ENCODE data around the gene EPHA4. TPM values are rescaled to one million over a fixed set of nuclear protein-coding genes. Genes with fewer than 3 reads are reported as not detected.

Gene EPHA4
- total RNA-seq, 1 experiment from 2014 or later, result 18.0 TPM

DNA sequence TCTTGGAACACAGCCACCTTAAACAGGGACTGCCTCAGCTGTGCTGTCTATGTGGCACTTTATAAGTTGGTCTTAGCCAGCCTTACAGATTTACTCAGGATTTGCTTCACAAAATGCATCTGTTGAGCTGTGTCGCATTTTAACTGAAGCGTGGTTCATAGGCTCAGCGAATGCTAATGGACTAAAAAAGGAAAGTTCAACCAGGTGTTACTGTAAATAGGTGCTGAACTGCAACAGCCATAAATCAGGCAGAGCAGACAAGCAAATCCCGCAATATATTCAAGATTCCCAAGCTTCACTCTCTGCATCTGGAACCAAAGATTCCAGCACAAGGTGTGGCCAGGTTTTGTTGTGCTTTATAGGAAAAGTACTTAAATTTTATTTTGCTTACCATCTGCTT is 130.0 kb downstream of the EPHA4 start:
- DNase-seq (ENCODE audit: low read depth), result no peak

DNA sequence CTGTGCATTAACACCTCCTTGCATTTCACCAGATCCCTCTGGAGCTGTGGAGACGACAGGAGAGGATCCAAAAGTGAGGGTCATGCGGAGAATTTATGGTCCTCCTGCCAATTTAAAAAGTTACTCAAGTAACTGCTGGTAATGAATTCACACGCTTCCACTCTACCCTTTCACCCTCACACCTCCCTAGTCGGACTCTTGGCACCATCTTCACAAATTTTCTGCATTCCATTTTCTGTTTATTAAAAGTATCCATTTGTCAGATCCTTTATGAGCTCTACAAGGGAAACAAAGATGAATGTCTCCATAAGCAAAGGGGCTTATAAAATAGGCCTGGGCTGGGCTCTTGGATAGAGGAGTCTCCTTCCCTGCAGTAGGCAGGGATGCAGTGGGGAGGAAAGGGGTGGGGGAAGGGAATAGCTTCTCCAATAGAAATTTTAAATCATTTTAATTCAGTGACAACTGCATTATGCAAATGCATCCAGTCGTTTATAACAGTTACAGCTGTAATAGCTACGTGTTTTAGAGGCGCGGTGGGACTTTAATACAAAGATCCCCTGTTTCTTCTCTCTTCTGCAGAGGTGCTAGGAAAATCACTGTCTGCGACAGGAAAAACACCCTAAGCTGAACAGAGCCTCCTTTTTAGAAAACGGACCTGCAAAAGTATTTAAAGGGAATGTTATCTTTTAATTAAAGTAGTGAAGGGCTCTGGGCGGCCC is 132.2 kb downstream of the EPHA4 start:
- no peak for DNase-seq (ENCODE audit: low read depth)

- DNase-seq (ENCODE audit: low read depth), result no peak
These were observed 135.0 kb downstream of the EPHA4 start for GRCh38 chr2:221437056-221437455.

DNA sequence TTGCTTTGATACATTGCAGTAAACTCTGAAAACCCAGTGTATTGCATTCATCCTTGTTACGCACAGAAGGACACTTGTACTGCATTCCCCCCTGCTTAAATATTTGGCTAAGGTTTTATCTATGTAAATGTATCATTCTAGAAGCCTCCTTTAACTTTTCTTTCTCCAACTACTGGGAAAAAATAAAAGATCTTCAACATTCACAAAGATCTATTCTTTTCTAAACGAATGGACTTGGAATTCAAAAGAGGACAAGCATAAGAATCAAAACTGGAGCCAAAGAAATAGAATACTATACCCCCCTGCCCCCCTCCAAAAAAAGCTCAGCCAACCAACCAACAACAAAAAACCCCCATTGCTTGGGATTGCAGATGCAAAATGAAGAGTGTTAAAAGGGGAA is 136.9 kb downstream of the EPHA4 start:
- DNase-seq (ENCODE audit: low read depth), result no peak

- DNase-seq (ENCODE audit: low read depth), result no peak
These were observed 138.0 kb downstream of the EPHA4 start for GRCh38 chr2:221434142-221434541.

- no peak for DNase-seq (ENCODE audit: low read depth)
These were observed 140.6 kb downstream of the EPHA4 start for GRCh38 chr2:221431477-221431876.

GRCh38 chr2:221429741-221430491 is 142.2 kb downstream of the EPHA4 start:
- peak; percentile 54 for DNase-seq (ENCODE audit: low read depth)

DNA sequence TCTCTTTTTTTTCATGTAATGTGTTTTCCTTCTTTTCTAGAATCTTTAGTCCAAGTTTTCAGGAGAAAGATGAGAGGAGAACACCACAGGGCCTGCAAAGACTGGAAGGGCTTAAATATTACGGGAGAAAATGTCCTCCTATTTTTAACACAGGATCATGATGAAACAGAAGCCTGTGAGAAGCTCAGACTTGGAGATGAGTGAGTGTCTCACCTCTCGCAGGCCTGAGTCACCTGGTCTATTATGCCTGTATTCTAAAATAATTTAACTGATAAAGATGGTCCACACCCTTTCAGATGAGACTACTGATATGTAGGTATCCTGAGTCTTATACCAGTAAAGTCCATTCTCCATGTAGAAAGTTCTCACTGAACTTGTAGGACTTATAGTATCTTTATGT is 143.2 kb downstream of the EPHA4 start:
- no peak for DNase-seq (ENCODE audit: low read depth)

DNA sequence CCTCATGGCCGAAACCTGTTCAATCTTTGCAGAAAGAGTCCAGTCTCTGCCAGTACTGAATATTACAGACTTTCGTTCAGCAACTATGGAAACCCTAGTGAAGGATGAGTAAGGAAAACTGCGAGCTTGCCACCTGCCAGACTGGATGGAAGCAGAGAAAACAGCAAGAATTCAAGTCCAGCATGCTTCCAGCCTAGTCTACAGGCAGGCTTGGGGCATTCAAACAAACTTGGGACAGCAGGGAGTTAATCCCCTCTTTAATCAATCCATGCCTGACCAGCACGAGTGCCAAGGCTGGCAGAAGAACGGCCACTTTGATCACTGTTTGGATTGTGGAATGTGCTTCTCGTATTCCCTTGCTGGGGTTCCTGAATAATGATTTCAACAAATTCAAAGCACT is 145.2 kb downstream of the EPHA4 start:
- DNase-seq (ENCODE audit: low read depth), result no peak

GRCh38 chr2:221425891-221426290 is 146.2 kb downstream of the EPHA4 start:
- no peak for DNase-seq (ENCODE audit: low read depth)

DNA sequence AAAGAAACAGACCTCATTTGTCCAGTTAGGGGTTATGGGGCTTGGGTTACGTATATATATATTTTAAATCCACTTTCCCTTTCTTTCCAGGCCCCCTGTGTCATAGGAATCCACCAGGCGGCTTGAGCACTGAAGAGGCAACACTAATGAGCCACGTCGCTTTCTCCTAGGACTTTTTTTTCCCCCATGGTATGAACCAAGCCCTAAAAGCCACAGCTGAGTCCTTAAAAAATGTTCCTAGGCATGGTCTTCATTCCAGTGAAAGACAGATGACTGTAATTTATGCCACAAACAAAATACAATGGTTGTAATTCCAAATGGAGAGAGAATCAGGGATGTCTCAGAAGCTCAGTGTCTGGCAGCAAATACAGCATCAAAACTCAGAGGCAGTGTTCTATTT is 146.8 kb downstream of the EPHA4 start:
- no peak for DNase-seq (ENCODE audit: low read depth)

DNA sequence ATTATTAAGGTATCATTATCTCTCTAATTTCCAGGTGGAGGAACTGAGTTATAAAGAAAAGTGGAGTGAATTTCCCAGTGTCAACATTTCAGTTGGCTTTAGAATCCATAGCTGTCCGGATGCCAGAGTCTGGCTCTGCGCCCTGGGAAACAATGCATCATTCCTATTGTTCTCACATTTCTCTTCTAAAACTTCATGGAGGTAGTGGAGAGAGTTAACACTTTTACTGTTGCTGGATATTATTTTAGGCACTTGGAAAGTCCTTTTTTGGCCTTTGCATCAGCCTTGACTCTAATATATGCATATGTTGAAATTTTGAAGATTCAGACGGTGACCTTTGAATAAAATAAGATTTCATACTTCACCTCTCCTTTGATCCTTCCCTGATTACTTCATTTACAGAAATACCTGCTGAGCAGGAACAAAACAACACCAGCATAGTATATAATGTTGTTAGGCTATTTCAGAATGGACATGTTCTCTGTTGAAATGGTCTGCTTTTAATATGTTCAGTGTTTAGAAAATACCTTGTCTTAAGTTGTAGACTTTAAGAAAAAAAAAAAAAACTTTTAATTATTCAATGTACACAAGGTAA is 148.8 kb downstream of the EPHA4 start:
- peak; percentile 31 for DNase-seq (ENCODE audit: low read depth)

DNA sequence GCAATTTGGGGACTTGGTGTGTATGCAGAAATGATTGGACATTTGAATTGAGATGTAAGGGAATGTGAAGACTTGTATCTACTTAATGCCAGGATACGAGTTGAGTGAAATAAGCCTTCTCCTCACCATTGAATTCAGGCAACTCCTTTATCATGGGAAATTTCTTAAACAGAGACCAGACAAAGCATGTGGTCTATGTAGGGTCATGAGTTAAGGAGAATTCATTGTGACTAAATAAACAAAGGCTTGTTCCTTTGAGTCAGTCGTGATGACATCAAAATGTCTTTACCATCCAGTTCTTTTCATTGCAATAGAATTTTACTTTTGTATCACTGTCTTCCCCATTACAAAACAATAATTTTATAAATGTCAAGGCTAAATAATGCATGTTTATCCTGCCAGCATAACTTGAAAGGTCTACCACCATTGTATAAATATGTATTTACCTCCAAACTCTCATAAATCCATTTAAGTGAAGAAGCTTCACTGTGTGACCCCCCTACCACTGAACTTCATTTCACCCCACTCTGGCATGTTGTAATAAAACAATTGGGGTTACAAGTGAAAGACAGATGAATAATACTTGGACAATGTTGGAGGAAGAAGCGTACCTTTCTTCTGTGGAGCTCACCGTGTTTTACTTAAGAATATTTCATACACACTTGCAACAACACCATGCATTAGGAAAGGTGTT is 149.4 kb downstream of the EPHA4 start:
- peak; percentile 20 for DNase-seq (ENCODE audit: low read depth)

DNA sequence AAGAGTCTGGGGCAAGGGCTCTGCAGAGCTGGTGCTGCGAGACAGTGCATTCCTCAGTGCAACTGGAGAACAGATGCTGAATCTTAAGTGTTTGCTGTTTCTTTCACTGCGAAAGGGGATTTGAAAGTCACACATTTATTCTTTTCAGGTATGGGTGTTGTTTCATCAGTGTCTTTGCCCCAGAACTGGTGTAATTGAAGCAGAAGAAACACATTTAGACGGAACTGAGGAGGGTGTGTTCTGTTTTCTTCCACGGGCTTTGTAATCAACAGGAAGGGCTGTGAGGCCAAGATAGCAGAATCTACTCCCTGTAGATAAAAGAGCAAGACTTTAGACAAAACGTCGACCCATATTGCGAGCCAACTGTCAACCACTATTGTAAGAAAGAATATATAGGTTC is 151.9 kb downstream of the EPHA4 start:
- DNase-seq (ENCODE audit: low read depth), result no peak

GRCh38 chr2:221415789-221416188 is 156.3 kb downstream of the EPHA4 start:
- peak; percentile 10 for DNase-seq (ENCODE audit: low read depth)

DNA sequence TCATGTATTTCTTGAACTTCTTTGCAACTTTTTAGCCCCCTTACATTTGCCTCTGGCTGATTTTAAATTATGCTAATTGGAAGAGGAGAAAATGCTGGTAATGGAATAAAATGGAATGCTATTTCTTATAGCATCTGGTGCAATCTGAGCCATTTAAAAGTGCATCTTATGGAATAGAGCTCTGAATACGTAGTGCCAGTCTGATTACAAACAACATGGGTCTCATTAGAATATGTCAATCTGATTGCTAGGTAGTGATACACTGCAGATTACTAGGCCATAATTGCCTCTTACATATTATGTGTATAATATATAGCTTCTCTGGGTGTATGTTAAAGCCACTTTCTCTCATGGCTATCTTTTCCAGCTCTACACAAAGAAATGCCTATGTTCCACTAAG is 159.1 kb downstream of the EPHA4 start:
- no peak for DNase-seq (ENCODE audit: low read depth)

DNA sequence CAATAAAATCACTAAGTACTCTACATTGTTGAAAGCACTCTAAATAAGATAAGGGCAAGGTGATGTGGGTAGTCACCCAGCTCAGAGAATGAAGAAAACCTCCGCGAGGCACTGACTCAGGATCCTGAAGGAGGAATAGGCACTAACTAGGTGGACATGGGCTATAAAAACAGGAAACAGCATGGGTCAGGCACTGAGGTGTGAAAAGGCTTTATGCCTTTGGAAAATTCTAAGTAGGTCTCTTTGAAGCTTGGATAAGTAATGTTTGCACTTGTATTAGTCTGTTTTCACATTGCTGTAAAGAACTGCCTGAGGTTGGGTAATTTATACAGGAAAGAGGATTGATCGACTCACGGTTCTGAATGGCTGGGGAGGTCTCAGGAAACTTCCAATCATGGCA is 161.6 kb downstream of the EPHA4 start:
- DNase-seq (ENCODE audit: low read depth), result no peak

- no peak for DNase-seq (ENCODE audit: low read depth)
These were observed 164.3 kb downstream of the EPHA4 start for GRCh38 chr2:221407765-221408164.

DNA sequence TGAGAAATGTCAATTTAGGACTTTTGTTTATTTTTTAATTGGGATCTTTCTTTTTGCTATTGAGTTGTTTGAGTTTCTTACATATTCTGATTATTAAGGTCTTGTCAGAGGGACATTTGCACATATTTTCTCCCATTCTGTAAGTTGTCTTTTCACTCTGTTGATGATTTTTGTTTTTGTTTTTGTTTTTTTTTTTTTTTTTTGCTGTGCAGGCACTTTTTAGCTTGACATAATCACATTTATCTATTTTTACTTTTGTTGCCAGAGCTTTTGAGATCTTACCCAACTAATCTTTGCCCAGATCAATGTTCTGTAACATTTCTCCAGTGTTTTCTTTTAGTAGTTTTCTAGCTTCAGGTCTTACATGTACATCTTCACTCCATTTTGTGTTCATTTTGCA is 166.6 kb downstream of the EPHA4 start:
- no peak for DNase-seq (ENCODE audit: low read depth)

DNA sequence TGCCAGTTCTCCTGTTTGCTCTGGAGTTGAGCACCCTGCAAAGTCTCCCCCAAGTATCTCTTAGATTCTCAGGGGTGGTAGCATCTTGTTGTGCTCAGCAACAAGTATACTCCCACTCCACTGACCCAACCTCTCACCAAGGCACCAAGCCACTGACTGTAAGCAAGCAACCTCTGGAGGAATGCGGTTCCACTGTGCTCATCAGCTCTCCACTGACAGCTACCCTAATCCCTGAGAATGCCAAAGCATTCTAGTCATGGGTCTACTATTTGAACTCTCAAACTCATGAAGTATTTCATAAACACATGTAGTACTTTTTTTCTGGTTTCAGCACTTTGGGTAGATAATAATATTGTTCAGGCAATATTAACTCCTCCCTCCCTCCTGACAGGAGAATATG is 170.0 kb downstream of the EPHA4 start:
- no peak for DNase-seq (ENCODE audit: low read depth)

DNA sequence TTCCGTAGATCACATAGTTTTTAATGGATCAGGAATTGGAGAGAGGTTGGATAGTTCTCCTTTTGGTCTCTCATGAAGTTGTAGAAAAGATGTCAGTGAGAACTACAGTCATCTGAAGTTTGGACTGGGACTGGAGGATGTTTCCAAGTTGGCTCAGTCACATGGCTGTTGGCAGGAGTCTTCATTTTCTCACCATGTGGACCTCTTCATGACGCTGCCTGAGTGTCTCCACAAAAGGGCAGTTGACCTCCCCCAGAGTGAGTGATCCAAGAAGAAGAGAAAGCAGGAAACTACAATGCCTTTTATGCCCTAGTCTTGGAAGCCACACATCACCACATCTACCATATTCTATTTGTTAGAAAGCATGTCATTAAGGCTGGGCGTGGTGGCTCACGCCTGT is 171.7 kb downstream of the EPHA4 start:
- no peak for DNase-seq (ENCODE audit: low read depth)

DNA sequence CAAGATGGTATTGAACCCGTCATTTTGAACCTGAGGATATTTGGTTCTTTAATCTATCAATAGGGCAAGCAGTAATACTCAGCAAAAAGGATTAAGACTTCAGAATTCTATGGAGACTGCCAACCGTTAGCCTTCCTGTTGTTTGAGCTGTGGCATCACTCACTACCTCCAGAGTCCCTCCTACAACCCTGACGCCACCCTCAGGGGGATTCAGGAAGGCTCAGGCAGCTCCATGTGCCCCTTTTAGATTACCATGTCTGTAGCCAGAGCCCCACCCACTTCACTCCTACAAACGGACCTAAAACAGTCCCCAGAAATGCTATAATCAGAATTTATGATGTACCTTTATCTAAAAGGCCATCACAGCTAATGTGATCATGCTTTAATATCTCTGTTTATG is 172.9 kb downstream of the EPHA4 start:
- DNase-seq (ENCODE audit: low read depth), result no peak

DNA sequence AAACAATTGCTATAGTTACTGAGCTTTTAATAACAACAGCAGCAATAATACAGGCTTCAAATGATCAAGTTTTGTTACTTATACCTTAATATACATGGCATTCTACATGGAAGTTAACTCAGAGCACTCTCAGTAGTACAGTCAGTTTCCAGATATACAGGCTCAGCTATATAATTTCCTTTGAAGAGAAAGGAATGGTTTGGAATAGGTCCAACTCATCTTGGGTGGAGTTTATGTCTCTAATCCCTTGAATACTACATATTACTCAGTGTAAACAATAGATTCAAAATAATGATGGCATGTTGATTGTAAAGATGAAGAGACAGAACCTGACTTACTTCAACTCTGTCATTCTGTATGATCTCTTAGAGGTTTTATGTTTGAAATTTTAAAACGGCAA is 174.9 kb downstream of the EPHA4 start:
- no peak for DNase-seq (ENCODE audit: low read depth)
